HFFc6 (cell line): ENCODE results near the gene MRM2. TPM values are rescaled to one million over a fixed set of nuclear protein-coding genes. Genes with fewer than 3 reads are reported as not detected.
A peak's percentile ranks its signal among the peaks of the same experiment; 100 is the strongest.

ENCODE experiments used
- DNase-seq: peaks from one replicate; pipeline ENCODE4 v3.0.0-alpha.2; 2018
- H3K27ac Mint-ChIP-seq: 2 replicates; pipeline ENCODE4 v1.8.0; 2020; ENCODE audit warnings: mild to moderate bottlenecking, mixed read lengths
- H3K27me3 Mint-ChIP-seq: 2 replicates; pipeline ENCODE4 v1.8.0; 2021; ENCODE audit warnings: mild to moderate bottlenecking, moderate library complexity, mixed read lengths; ENCODE audit not compliant: insufficient read depth
- H3K36me3 Mint-ChIP-seq: 2 replicates; pipeline ENCODE4 v1.8.0; 2021; ENCODE audit warnings: low read depth, mixed read lengths
- H3K4me1 Mint-ChIP-seq: 2 replicates; pipeline ENCODE4 v1.8.0; 2020; ENCODE audit warnings: low read depth, mixed read lengths
- H3K4me3 Mint-ChIP-seq: 2 replicates; pipeline ENCODE4 v1.8.0; 2020; ENCODE audit warnings: mild to moderate bottlenecking, moderate library complexity, mixed read lengths
- H3K9me3 Mint-ChIP-seq: 2 replicates; pipeline ENCODE4 v1.8.0; 2020; ENCODE audit warnings: mild to moderate bottlenecking, mixed read lengths
- total RNA-seq, 6 experiments: library from RNA; stranded (reverse); fragmentation: NEBNext Ultra II Directional; extraction: Animal tissue kit (Norgen Biotek cat#: 25700); gene quantifications; 2 replicates in 1 of 6; 3 replicates in 5 of 6; pipeline ENCODE4 v1.2.3, GENCODE V29; 2021
- TF ChIP-seq, protein P1 (sequence below): fragments of 200-600 bp; sonication (generic); IDR thresholded peaks from 2 replicates; pipeline ENCODE4 v1.5.0; 2021; ENCODE audit warnings: antibody characterized with exemption, mild to moderate bottlenecking

The MRM2 gene
- total RNA-seq, 6 experiments from 2014 or later = 25.9 to 30.5 (median 27.5) TPM

DNA sequence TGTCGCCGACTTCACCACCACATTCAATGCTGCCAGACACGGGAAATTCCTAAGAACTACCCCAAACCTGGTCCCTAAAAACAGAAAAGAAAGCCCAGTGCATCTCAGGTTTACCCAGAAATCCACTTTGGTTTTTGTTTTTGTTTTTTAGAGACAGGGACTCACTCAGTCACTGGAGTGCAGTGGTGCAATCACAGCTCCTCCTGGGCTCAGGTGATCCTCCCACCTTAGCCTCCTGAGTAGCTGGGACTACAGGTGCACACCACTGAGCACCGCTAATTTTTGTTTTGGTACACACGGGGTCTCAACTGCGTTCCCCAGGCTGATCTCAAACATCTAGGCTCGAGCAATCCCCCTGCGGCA is 32.1 kb downstream of the MRM2 start:
- TF ChIP-seq, protein P1, sequence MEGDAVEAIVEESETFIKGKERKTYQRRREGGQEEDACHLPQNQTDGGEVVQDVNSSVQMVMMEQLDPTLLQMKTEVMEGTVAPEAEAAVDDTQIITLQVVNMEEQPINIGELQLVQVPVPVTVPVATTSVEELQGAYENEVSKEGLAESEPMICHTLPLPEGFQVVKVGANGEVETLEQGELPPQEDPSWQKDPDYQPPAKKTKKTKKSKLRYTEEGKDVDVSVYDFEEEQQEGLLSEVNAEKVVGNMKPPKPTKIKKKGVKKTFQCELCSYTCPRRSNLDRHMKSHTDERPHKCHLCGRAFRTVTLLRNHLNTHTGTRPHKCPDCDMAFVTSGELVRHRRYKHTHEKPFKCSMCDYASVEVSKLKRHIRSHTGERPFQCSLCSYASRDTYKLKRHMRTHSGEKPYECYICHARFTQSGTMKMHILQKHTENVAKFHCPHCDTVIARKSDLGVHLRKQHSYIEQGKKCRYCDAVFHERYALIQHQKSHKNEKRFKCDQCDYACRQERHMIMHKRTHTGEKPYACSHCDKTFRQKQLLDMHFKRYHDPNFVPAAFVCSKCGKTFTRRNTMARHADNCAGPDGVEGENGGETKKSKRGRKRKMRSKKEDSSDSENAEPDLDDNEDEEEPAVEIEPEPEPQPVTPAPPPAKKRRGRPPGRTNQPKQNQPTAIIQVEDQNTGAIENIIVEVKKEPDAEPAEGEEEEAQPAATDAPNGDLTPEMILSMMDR = no peak
- Mint-ChIP-seq H3K4me3 (no peak overlapping the region), H3K27ac (0 out of 2 replicates have a peak overlapping the region, but pooled peaks have one; percentile 24), H3K4me1 (peaks cover 8% of the 10 kb centered on the region), H3K36me3 (peaks cover 12% of the 10 kb centered on the region), H3K9me3 (no peaks in the 10 kb centered on the region), H3K27me3 (no peaks in the 10 kb centered on the region)
- no peak for DNase-seq

DNA sequence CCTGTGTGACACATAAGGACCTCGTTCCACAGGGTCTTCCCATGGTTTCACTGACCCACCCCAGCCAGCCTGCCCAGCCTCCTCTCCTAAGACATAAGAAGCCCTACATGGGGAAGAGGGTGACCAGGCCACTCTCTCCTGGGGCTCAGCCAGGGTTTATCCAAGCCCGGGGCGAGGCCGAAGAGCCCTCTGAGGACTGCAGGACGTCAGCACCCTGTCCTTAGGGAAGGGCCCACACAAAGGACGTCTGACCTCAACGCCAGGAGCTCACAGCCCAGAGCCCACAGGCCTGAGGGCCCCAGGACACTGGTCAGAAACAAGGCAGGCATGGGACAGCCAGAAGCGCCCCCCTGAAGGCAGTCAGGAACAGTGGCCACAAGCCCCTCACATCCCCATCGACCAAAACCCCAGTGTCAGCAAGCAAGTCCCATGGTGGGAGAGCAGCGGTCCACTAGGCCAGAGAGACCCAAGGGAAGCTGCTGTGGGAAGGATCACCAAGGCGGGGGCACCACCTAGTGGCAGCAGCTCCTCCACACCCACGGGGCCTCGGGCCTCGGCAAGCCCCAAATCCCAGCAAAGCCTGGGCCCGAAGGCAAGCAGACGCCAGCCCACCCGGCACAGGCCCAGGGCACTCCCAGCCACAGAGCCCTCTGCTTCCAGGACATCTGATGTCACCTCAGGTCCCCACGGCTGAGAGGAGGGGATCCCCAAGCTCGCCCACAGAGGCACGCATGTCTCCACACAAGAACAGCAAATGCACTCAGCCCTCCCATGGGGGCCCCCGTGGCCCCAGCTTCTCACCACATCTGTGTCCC is 32.7 kb downstream of the MRM2 start:
- no peaks in the 10 kb centered on the region for H3K27me3 Mint-ChIP-seq
- H3K4me3 Mint-ChIP-seq = no peak overlapping the region
- peak overlapping the region; percentile 24; the same call in 1 of the 2 replicates for H3K27ac Mint-ChIP-seq
- H3K36me3 Mint-ChIP-seq = peaks cover 12% of the 10 kb centered on the region
- no peaks in the 10 kb centered on the region for H3K9me3 Mint-ChIP-seq
- DNase-seq = peak; percentile 41
- TF ChIP-seq, protein P1 = peak; percentile 89
- peaks cover 14% of the 10 kb centered on the region for H3K4me1 Mint-ChIP-seq

DNA sequence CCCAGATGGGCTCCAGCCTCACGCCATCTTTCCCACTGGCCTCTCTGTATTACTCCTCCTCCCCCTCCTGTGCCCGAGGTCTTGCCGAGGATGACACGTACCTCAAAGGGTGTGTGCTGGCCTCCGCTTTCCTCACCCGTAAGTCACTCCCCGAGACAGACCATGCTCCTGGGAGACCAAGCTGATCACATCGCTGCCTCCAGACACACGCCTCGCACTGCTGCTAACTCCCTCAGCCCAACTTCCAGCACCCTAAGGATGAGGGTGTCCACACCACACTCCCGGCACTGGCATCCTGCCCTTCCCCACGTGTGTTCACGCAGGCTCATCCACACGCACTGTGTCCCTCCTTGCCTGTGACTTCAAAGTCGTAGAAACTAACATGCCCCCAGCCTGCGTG is 33.3 kb downstream of the MRM2 start:
- Mint-ChIP-seq H3K27me3 (no peaks in the 10 kb centered on the region), H3K4me3 (no peak overlapping the region), H3K9me3 (no peaks in the 10 kb centered on the region), H3K36me3 (peaks cover 7% of the 10 kb centered on the region), H3K27ac (no peak overlapping the region; the same call in 1 of the 2 replicates), H3K4me1 (peaks cover 20% of the 10 kb centered on the region)
- no peak for DNase-seq
- TF ChIP-seq, protein P1 = no peak

DNA sequence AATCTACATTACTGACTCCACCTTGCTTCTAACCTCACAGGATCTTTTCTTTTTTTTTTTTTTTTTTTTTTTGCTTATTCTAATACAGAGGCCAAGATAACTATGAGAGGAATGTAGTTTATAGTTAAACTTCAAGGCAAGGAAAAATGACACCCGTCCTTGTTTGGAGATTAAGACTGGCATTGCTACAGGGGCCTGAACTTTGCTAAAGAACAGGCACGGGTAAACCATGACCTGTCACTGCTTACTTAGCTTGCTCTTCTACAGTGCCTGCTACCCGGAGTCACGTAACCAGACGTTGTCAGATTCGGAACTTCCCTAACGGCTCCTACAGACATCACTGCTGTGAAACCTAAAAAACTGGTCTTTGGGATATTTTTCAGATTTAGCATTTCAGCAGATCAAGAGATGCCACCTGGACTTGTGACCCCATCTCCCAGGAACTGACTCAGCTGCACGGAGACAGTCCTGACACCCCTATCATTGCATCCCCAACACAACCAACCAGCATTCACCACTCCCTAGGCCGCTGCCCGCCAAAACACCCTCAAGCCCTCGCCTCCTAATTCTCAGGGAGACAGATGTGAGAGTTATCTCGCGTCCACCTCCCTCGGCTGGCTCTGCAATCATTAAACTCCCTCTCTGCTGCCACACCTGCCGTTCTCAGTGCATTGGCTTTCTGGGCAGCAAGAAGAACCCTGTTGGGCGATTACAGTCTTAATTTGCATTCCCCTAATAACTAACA is 36.8 kb downstream of the MRM2 start:
- no peak overlapping the region for H3K4me3 Mint-ChIP-seq
- peaks cover 20% of the 10 kb centered on the region for H3K4me1 Mint-ChIP-seq
- no peaks in the 10 kb centered on the region for H3K9me3 Mint-ChIP-seq
- TF ChIP-seq, protein P1 = no peak
- DNase-seq = no peak
- no peaks in the 10 kb centered on the region for H3K27me3 Mint-ChIP-seq
- no peaks in the 10 kb centered on the region for H3K36me3 Mint-ChIP-seq
- H3K27ac Mint-ChIP-seq = 0 out of 2 replicates have a peak overlapping the region, but pooled peaks have one; percentile 8

DNA sequence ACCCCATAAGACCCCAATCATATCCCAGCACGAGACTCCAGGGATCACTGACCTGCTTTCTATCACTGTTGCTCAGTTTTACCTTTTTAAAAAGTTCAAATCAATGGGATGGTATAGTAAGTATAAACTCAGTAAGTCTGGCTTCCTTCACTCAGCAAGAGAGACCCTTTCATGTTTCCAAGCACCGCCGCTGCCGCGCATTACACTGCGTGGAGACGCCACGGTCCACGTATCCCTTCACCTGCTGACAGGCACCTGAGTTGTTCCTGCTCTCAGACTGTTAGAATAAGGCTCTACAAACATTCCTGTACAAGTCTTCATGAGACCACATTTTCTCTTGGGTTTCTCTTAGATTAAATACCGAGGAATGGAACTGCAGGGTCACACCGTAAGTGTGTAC is 37.6 kb downstream of the MRM2 start:
- Mint-ChIP-seq H3K36me3 (no peaks in the 10 kb centered on the region), H3K27ac (0 out of 2 replicates have a peak overlapping the region, but pooled peaks have one; percentile 29), H3K4me3 (no peak overlapping the region), H3K27me3 (no peaks in the 10 kb centered on the region; the same call in 1 of the 2 replicates), H3K9me3 (no peaks in the 10 kb centered on the region), H3K4me1 (peaks cover 20% of the 10 kb centered on the region)
- TF ChIP-seq, protein P1 = no peak
- no peak for DNase-seq
